Heart left ventricle (tissue), 16 donors: ENCODE data around the gene SHISA9. TPM values are rescaled to one million over a fixed set of nuclear protein-coding genes. Genes with fewer than 3 reads are reported as not detected.

ENCODE experiments used
- ATAC-seq, 4 donors: fragments of 200-7000 bp; cut with Tn5 transposase; one replicate each; pipeline ENCODE4 v1.9.1; 2020 to 2022; ENCODE audit warnings: moderate library complexity in 4 of 4, mild to moderate bottlenecking in 3 of 4, moderate number of reproducible peaks in 1 of 4
- DNase-seq, 5 donors: peaks; one replicate each; pipeline ENCODE4 v3.0.0-alpha.2; 2020
- H3K27ac ChIP-seq, 12 donors: fragments of 200-600 bp; sonication (generic) in 4 of 12; one replicate each; pipeline versions ENCODE4 v1.5.0 to v1.8.0; 2016 to 2022; ENCODE audit warnings: mild to moderate bottlenecking in 2 of 12
- H3K27me3 ChIP-seq, 9 donors: fragments of 200-600 bp; sonication (generic) in 2 of 9; one replicate each; pipeline versions ENCODE4 v1.5.1 to v1.8.0; 2016 to 2022; ENCODE audit warnings: mild to moderate bottlenecking in 3 of 9
- H3K36me3 ChIP-seq, 9 donors: fragments of 200-600 bp; sonication (generic) in 2 of 9; one replicate each; pipeline versions ENCODE4 v1.5.0 to v1.8.0; 2018 to 2022; ENCODE audit warnings: mild to moderate bottlenecking in 2 of 9
- H3K4me1 ChIP-seq, 12 donors: fragments of 200-600 bp; sonication (generic) in 4 of 12; one replicate each; pipeline versions ENCODE4 v1.5.0 to v1.8.0; 2016 to 2022; ENCODE audit warnings: mild to moderate bottlenecking in 3 of 12
- H3K4me3 ChIP-seq, 12 donors: fragments of 200-600 bp; sonication (generic) in 4 of 12; one replicate each; pipeline versions ENCODE4 v1.5.0 to v1.8.0; 2017 to 2022; ENCODE audit warnings: mild to moderate bottlenecking in 9 of 12, moderate library complexity in 4 of 12
- H3K9me3 ChIP-seq, 12 donors: fragments of 200-600 bp; sonication (generic) in 4 of 12; one replicate each; pipeline versions ENCODE4 v1.5.0 to v1.8.0; 2016 to 2022; ENCODE audit warnings: mild to moderate bottlenecking in 1 of 12
- POLR2A ChIP-seq, 2 donors: fragments of 450-650 bp; IDR thresholded peaks; one replicate each; pipeline ENCODE4 v1.6.1; 2017; ENCODE audit warnings: antibody characterized with exemption in 2 of 2, mild to moderate bottlenecking in 2 of 2, moderate library complexity in 2 of 2
- WGBS, 4 donors: extraction: QIAGEN DNeasy Blood & Tissue Kit in 2 of 4; methylation state at CpG; one replicate each; pipeline versions ENCODE4 v1.1.5 to v1.1.7; 2013 to 2018; 5-methylcytosine and 5-hydroxymethylcytosine counted together
- intact Hi-C, 10 donors: fragments of 100-400 bp; cut with DNase I; formaldehyde crosslinking; loops; one replicate each; pipeline versions ENCODE4 v1.11.1 to v1.14.2; 2022
- polyA plus RNA-seq, 2 donors: library from polyadenylated mRNA; stranded (reverse); fragments of 200-250 nt; gene quantifications; one replicate each; pipeline ENCODE4 v1.2.3, GENCODE V29; 2013
- total RNA-seq, 9 donors: library from RNA; depleted of rRNA in 2 of 9; stranded (reverse); fragments of >200 nt in 2 of 9; fragmentation: NEBNext Ultra II Directional in 3 of 9; extraction: Animal tissue kit (Norgen Biotek cat#: 25700) in 3 of 9; gene quantifications; one replicate each; pipeline versions ENCODE4 v1.1.0 to v1.2.4, GENCODE V29; 2016 to 2023
- TF ChIP-seq, protein P1 (sequence below), 12 donors: fragments of 200-600 bp; sonication (generic) in 4 of 12; IDR thresholded peaks; one replicate each; pipeline versions ENCODE4 v1.5.0 to v1.8.0; 2018 to 2022; ENCODE audit warnings: antibody characterized with exemption in 12 of 12, mild to moderate bottlenecking in 5 of 12
- donor health status: ischemic (EF 13 %, LVEDD 7.1; RV severe dilation, severe dysfunction).
- donor health status: healthy with polysubstance abuse.
- donor health status: DM: no; HTN: yes; CAD: no.
- donor health status: DM: no; HTN: no; CAD: no.
- donor health status: ischemic (EF 25% LVEDD 6.9; RV normal size, moderate dysfunction).
- donor health status: ischemic (EF 25% LVEDD 5.7; RV mildly dilated, moderate dysfunction).
- donor health status: healthy.
- donor health status: DM: yes; HTN: yes; CAD: no.
- donor health status: ischemic (EF 35%, LVEDD 5.7; RV mildly dilated, moderate dysfunction).
- donor health status: nonischemic (EF 11% LVEDD 7.7; RV severe dilation, severe dysfunction).
- donor health status: DM: yes; HTN: yes; CAD: no.
- donor health status: PGD.
- donor health status: ischemic (EF 29% LVEDD 5.4; RV normal size, mild dysfunction).
- donor health status: nonischemic (EF 23%, LVEDD 6.1; RV moderate dilation, normal function).

The SHISA9 gene
- total and polyA plus RNA-seq, 11 donors = 0.08 to 0.83 (median 0.24) TPM; not detected in 1

DNA sequence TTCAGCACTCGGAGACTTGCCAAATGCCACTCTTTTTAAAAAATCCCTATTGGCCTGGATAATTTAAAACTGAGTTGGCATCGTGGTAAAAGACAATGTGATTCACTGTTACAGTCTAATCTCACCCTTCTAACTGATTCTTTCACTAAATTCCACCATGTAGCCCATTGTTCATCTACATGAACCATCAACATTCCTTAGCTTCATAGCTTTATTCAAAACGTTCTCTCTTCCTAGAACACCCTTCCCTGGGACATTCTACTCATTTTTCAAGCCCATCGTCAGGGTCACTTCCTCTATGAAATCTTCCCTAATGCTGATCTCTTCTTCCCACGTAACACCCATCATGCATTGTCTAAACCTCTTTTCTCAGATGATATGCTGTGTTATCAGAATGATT lies 15.7 kb upstream of the SHISA9 start:
- ATAC-seq (no peak), DNase-seq (no peak)
- no peak overlapping the region for H3K27ac ChIP-seq
- H3K4me3 ChIP-seq = no peak overlapping the region
- intact Hi-C loops = no loop called here
- 48 to 56% (median 52%) methylated on average over 5 of the region's 5 CpGs for WGBS, 4 donors
- no peaks in the 10 kb centered on the region for H3K4me1 ChIP-seq
- peaks cover 0 to 9% (median 0%) of the 10 kb centered on the region in 12 donors for H3K9me3 ChIP-seq
- TF ChIP-seq POLR2A (IDR thresholded peaks at IDR 0.05) = no peak
- TF ChIP-seq, protein P1, sequence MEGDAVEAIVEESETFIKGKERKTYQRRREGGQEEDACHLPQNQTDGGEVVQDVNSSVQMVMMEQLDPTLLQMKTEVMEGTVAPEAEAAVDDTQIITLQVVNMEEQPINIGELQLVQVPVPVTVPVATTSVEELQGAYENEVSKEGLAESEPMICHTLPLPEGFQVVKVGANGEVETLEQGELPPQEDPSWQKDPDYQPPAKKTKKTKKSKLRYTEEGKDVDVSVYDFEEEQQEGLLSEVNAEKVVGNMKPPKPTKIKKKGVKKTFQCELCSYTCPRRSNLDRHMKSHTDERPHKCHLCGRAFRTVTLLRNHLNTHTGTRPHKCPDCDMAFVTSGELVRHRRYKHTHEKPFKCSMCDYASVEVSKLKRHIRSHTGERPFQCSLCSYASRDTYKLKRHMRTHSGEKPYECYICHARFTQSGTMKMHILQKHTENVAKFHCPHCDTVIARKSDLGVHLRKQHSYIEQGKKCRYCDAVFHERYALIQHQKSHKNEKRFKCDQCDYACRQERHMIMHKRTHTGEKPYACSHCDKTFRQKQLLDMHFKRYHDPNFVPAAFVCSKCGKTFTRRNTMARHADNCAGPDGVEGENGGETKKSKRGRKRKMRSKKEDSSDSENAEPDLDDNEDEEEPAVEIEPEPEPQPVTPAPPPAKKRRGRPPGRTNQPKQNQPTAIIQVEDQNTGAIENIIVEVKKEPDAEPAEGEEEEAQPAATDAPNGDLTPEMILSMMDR (IDR thresholded peaks at IDR 0.05) = no peak
- H3K36me3 ChIP-seq = no peaks in the 10 kb centered on the region
- H3K27me3 ChIP-seq = peaks cover 0 to 5% (median 0%) of the 10 kb centered on the region in 9 donors

DNA sequence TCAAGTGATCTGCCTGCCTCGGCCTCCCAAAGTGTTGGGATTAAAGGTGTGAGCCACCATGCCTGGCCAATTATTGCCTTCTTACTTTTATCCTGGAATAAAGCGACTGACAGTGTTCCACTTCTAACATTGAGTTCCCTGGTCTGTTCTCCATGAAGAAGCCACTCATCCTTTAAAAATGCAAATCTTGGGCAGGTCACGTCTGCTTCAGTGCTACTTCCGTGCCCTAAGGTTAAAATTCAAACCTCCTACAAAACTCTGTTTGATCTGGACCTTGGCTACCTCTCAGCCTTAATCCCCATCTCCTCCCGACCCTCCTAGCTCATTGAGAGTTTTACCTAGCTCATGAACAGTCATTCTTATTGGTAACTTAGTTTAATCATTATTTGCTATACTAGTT lies 9.6 kb upstream of the SHISA9 start:
- TF ChIP-seq POLR2A (IDR thresholded peaks at IDR 0.05) = no peak
- TF ChIP-seq, protein P1 (IDR thresholded peaks at IDR 0.05) = no peak
- intact Hi-C loops = no loop called here
- no peak for ATAC-seq
- Histone ChIP-seq H3K9me3 (peaks cover 0 to 4% (median 0%) of the 10 kb centered on the region in 12 donors), H3K27ac (no peak overlapping the region), H3K4me3 (no peak overlapping the region), H3K27me3 (peaks cover 0 to 17% (median 0%) of the 10 kb centered on the region in 9 donors), H3K36me3 (no peaks in the 10 kb centered on the region), H3K4me1 (no peaks in the 10 kb centered on the region)
- no peak for DNase-seq
- 63 to 72% (median 67%) methylated on average over 5 of the region's 5 CpGs for WGBS, 4 donors

DNA sequence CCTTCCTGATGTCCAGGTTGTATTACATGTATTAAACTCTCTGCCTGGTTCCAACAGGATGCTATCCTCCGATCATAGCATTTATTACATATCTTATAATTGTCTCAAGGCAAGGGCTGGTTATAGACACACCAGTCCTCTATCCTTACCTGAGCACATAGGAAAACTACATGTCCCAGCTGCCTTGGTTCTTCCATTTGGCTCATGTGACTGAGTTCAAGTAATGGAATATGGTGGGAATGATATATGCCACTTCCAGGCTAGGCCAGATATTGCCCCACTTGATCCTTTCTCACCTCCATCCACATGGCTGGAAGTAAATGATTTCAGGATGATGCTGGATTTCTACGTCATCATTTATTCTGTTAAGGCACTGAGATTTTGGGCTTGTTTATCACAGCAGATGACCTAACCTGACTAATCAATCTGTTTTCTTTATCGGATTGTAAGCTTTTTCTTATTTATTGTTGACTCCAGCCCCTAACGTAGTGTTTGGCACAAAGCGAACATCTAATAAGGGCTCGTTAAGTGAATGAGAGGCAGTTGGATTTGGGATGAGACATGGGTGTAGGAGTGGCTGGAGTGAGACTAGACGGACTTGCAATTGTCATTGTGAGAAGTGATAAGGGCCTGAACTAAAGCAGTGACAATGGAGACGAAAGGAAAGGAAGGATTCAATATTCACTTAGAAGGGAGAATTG lies 8.2 kb upstream of the SHISA9 start:
- Histone ChIP-seq H3K4me1 (no peaks in the 10 kb centered on the region), H3K27ac (no peak overlapping the region), H3K27me3 (peaks cover 0 to 22% (median 6%) of the 10 kb centered on the region in 9 donors), H3K36me3 (no peaks in the 10 kb centered on the region), H3K4me3 (no peak overlapping the region), H3K9me3 (peaks cover 0 to 4% (median 0%) of the 10 kb centered on the region in 12 donors)
- DNase-seq = no peak
- TF ChIP-seq, protein P1 (IDR thresholded peaks at IDR 0.05) = no peak
- TF ChIP-seq POLR2A (IDR thresholded peaks at IDR 0.05) = no peak
- no peak for ATAC-seq
- 71 to 82% (median 79%) methylated on average over 8 of the region's 8 CpGs for WGBS, 4 donors
- intact Hi-C loops = no loop called here

DNA sequence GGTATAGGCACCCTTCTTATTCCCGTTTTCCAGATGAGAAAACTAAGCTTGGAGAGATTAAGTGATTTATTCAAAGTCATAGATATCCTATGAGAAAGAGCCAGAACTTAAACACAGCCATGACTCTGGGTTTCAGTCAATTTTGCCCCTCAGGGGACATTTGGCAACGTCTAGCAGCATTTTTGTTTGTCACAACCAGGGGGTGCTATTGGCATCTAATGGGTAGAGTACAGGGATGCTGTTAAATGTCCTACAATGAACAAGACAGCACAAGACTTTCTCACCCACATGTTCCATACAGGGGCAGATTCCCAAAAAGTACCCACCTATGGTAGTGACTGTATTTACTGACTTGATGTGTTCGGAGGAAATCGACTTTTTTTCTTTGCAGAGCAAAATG lies 4.8 kb upstream of the SHISA9 start:
- TF ChIP-seq, protein P1 (IDR thresholded peaks at IDR 0.05) = peak in 3 of 12 donors; percentile 18 to 30 (median 26)
- TF ChIP-seq POLR2A (IDR thresholded peaks at IDR 0.05) = no peak
- Histone ChIP-seq H3K4me3 (no peak overlapping the region), H3K27ac (no peak overlapping the region), H3K4me1 (peaks cover 0 to 11% (median 0%) of the 10 kb centered on the region in 12 donors), H3K27me3 (peaks cover 7 to 54% (median 28%) of the 10 kb centered on the region in 9 donors), H3K36me3 (no peaks in the 10 kb centered on the region), H3K9me3 (peaks cover 0 to 4% (median 0%) of the 10 kb centered on the region in 12 donors)
- intact Hi-C loops = no loop called here
- WGBS, 4 donors = 38 to 49% (median 42%) methylated on average over 4 of the region's 4 CpGs
- no peak for ATAC-seq
- DNase-seq = no peak
